Tibial nerve (tissue), 4 donors: Measurements from ENCODE around the gene AIFM3. TPM values are rescaled to one million over a fixed set of nuclear protein-coding genes. Genes with fewer than 3 reads are reported as not detected.

Experiments used
- DNase-seq, 2 donors: peaks; one replicate each; pipeline ENCODE4 v3.0.0-alpha.2; 2019; ENCODE audit warnings: low spot score in 2 of 2
- H3K27ac ChIP-seq, 4 donors: fragments of 200-600 bp; sonication (generic) in 3 of 4; one replicate each; pipeline ENCODE4 v1.5.1; 2017 to 2019; ENCODE audit warnings: mild to moderate bottlenecking in 1 of 4
- H3K27me3 ChIP-seq, 2 donors: fragments of 200-600 bp; sonication (generic) in 1 of 2; one replicate each; pipeline versions ENCODE4 v1.5.1 to v1.6.0; 2017 to 2019
- H3K36me3 ChIP-seq, 3 donors: fragments of 200-600 bp; sonication (generic); one replicate each; pipeline ENCODE4 v1.5.1; 2018 to 2019
- H3K4me1 ChIP-seq, 4 donors: fragments of 200-600 bp; sonication (generic) in 3 of 4; one replicate each; pipeline ENCODE4 v1.5.1; 2017 to 2019
- H3K4me3 ChIP-seq, 4 donors: fragments of 200-600 bp; sonication (generic) in 3 of 4; one replicate each; pipeline ENCODE4 v1.5.1; 2017 to 2019; ENCODE audit warnings: mild to moderate bottlenecking in 1 of 4, moderate library complexity in 1 of 4
- H3K9me3 ChIP-seq, 4 donors: fragments of 200-600 bp; sonication (generic) in 3 of 4; one replicate each; pipeline ENCODE4 v1.5.1; 2017 to 2019
- EP300 ChIP-seq, 2 donors: sonication (generic); formaldehyde crosslinking; IDR thresholded peaks; one replicate each; pipeline ENCODE4 v1.6.1; 2017; ENCODE audit warnings: antibody characterized with exemption in 2 of 2, mild to moderate bottlenecking in 1 of 2
- POLR2A ChIP-seq, 2 donors: fragments of 450-650 bp; IDR thresholded peaks; one replicate each; pipeline ENCODE4 v1.6.1; 2017; ENCODE audit warnings: antibody characterized with exemption in 2 of 2, mild to moderate bottlenecking in 2 of 2, moderate library complexity in 2 of 2
- WGBS, 2 donors: methylation state at CpG; one replicate each; pipeline ENCODE4 v1.1.5; 2018; 5-methylcytosine and 5-hydroxymethylcytosine counted together
- total RNA-seq, 4 donors: library from RNA; depleted of rRNA; stranded (reverse); fragments of >200 nt; gene quantifications; one replicate each; pipeline ENCODE4 v1.1.0, GENCODE V29; 2016
- TF ChIP-seq, protein P1 (sequence below), 5 experiments: fragments of 200-600 bp in 3 of 5; fragments of 450-650 bp in 2 of 5; sonication (generic) in 3 of 5; IDR thresholded peaks; one replicate each; pipeline ENCODE4 v1.5.1; 2016 to 2019; ENCODE audit warnings: antibody characterized with exemption in 5 of 5, mild to moderate bottlenecking in 3 of 5, moderate library complexity in 2 of 5

The AIFM3 gene
- total RNA-seq, 4 donors from 2014 or later: 0.59 to 3.1 (median 1.8) TPM

DNA sequence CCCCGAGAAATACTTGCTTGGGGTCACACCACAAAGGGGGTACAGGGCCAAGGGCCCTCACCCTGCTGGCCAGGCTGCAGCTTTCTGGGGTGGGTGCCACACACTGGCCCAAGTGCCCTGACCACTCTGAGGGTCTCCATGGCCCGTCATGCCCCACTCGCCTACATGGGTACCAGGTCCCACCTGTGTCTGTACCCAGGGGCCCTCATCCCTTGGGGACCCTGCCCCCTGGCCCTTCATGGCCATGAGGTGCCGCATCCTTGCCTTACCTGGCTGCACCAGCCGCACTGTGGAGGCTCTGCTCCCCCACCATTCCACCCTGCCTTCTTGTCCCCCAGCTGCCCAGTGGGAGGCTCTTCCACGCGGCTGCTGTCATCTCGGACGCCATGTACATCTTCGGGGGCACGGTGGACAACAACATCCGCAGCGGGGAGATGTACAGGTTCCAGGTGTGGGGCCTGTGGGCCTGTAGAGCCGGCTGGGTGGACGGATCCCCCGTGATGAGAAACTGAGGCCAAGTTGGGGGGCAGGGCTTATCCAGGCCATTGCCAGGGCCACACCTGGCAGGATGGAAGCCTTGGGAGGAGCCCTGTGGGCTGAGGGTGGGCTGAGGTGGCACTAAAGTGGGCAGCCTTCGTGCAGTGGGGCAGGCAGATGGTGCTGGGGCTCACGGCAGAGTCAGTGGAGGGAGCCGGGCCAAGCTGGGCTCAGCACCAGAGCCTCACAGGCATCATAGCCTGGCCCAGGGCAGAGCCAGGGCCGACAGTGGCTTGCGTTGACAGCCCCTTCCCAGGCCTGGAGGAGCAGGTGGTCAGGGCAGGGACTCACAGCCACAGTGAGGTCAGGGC is 25.6 kb downstream of the AIFM3 start:
- TF ChIP-seq POLR2A (IDR thresholded peaks at IDR 0.05): no peak
- Histone ChIP-seq H3K4me1 (no peaks in the 10 kb centered on the region), H3K36me3 (peaks cover 3 to 100% (median 4%) of the 10 kb centered on the region in 3 donors), H3K27me3 (no peaks in the 10 kb centered on the region), H3K9me3 (no peaks in the 10 kb centered on the region), H3K27ac (no peak overlapping the region), H3K4me3 (no peak overlapping the region)
- DNase-seq: no peak
- 88% methylated on average over 20 to 21 of the region's 21 CpGs for WGBS, 2 donors

DNA sequence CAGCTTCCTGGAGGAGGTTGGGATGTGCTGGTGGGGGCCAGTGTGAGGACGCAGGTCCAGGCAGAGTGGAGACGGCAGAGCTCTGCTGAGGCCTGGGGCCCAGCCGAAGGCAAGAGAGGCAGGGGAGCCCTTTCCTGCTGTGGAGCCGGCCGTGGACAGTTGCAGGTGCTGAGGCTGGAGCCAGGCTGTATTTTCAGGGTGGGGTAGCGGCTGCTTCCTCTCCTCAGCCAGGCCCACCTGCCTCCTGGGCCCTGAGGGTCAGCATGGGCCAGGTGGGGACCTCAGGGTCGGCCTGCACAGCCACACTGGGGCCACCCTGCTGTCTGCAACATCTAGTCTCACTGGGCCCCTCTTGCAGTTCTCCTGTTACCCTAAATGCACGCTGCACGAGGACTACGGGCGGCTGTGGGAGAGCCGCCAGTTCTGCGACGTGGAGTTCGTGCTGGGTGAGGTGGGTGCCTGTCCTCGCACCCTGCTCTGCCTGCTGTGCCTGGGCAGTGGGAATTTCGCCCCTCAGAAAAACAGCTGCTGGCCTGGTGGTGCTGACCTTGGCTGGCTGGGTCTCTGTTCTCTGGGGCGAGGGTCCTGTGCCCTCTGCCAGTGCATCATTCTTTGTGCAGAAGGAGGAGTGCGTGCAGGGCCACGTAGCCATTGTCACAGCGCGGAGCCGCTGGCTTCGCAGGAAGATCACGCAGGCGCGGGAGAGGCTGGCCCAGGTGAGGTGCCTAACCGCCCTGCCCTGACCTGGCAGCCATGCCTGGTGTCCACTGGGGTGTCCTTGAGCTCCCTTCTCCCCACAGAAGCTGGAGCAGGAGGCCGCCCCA is 26.5 kb downstream of the AIFM3 start:
- no peak for DNase-seq

DNA sequence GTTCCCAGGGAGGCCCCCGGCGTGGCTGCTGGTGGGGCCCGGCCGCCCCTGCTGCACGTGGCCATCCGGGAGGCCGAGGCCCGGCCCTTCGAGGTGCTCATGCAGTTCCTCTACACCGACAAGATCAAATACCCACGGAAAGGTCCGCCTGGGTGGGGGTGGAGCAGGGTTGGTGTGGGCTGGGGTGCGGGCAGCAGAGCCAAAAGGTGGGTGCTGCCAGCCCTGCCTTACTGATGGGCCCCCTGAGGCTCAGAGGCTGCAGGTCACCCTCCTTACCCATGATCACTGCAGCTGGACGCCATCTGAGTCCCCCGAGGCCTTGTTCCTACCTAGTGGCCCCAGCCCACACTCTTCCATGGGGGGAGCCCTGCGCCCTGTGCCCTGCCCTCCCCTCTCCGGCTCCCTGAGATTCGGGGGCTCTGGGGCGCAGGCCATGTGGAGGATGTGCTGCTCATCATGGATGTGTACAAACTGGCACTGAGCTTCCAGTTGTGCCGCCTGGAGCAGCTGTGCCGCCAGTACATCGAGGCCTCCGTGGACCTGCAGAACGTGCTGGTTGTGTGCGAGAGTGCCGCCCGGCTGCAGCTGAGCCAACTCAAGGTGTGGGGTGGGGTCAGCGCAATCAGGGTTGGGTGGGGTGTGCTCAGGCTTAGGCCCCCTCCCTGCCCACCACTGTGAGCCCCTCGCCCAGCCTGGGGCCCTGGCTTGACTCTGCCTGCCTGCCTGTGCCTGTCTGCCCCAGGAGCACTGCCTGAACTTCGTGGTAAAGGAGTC is 27.3 kb downstream of the AIFM3 start:
- Histone ChIP-seq H3K27ac (no peak overlapping the region), H3K4me1 (peaks cover 0 to 5% (median 0%) of the 10 kb centered on the region in 4 donors), H3K9me3 (no peaks in the 10 kb centered on the region), H3K27me3 (no peaks in the 10 kb centered on the region), H3K4me3 (no peak overlapping the region), H3K36me3 (peaks cover 3 to 100% (median 4%) of the 10 kb centered on the region in 3 donors)
- 87 to 90% methylated on average over 17 to 23 of the region's 30 CpGs for WGBS, 2 donors
- no peak for TF ChIP-seq EP300 (IDR thresholded peaks at IDR 0.05)
- TF ChIP-seq, protein P1, sequence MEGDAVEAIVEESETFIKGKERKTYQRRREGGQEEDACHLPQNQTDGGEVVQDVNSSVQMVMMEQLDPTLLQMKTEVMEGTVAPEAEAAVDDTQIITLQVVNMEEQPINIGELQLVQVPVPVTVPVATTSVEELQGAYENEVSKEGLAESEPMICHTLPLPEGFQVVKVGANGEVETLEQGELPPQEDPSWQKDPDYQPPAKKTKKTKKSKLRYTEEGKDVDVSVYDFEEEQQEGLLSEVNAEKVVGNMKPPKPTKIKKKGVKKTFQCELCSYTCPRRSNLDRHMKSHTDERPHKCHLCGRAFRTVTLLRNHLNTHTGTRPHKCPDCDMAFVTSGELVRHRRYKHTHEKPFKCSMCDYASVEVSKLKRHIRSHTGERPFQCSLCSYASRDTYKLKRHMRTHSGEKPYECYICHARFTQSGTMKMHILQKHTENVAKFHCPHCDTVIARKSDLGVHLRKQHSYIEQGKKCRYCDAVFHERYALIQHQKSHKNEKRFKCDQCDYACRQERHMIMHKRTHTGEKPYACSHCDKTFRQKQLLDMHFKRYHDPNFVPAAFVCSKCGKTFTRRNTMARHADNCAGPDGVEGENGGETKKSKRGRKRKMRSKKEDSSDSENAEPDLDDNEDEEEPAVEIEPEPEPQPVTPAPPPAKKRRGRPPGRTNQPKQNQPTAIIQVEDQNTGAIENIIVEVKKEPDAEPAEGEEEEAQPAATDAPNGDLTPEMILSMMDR (IDR thresholded peaks at IDR 0.05): no peak
- no peak for DNase-seq

More for the DNA sequence above, 26.5 kb downstream of the AIFM3 start:
- no peaks in the 10 kb centered on the region for H3K9me3 ChIP-seq
- no peak overlapping the region for H3K4me3 ChIP-seq
- TF ChIP-seq POLR2A (IDR thresholded peaks at IDR 0.05) (no peak), EP300 (IDR thresholded peaks at IDR 0.05) (no peak)
- TF ChIP-seq, protein P1 (IDR thresholded peaks at IDR 0.05): no peak
- H3K4me1 ChIP-seq: no peaks in the 10 kb centered on the region
- peaks cover 3 to 100% (median 4%) of the 10 kb centered on the region in 3 donors for H3K36me3 ChIP-seq
- no peak overlapping the region for H3K27ac ChIP-seq
- 92 to 97% methylated on average over 17 of the region's 29 CpGs for WGBS, 2 donors
- H3K27me3 ChIP-seq: no peaks in the 10 kb centered on the region

DNA sequence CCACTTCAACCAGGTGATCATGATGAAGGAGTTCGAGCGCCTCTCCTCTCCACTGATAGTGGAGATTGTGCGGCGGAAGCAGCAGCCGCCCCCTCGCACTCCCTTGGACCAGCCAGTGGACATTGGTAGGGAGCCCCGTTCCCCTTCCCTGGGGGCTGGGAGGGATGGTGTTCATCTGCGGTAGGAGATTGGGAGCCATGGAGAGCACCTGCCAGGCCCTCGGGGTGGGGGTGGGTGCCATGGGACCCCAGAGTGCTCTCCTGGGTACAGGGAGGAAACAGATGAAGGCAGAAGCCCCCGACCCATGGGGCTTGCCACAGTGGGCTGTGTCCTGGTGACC is 27.8 kb downstream of the AIFM3 start:
- TF ChIP-seq POLR2A (IDR thresholded peaks at IDR 0.05) (no peak), EP300 (IDR thresholded peaks at IDR 0.05) (no peak)
- TF ChIP-seq, protein P1 (IDR thresholded peaks at IDR 0.05): no peak
- Histone ChIP-seq H3K36me3 (peaks cover 3 to 100% (median 7%) of the 10 kb centered on the region in 3 donors), H3K9me3 (no peaks in the 10 kb centered on the region), H3K27ac (no peak overlapping the region), H3K4me1 (peaks cover 0 to 11% (median 3%) of the 10 kb centered on the region in 4 donors), H3K27me3 (no peaks in the 10 kb centered on the region), H3K4me3 (no peak overlapping the region)
- 87 to 91% methylated on average over 8 to 10 of the region's 10 CpGs for WGBS, 2 donors
- no peak for DNase-seq

DNA sequence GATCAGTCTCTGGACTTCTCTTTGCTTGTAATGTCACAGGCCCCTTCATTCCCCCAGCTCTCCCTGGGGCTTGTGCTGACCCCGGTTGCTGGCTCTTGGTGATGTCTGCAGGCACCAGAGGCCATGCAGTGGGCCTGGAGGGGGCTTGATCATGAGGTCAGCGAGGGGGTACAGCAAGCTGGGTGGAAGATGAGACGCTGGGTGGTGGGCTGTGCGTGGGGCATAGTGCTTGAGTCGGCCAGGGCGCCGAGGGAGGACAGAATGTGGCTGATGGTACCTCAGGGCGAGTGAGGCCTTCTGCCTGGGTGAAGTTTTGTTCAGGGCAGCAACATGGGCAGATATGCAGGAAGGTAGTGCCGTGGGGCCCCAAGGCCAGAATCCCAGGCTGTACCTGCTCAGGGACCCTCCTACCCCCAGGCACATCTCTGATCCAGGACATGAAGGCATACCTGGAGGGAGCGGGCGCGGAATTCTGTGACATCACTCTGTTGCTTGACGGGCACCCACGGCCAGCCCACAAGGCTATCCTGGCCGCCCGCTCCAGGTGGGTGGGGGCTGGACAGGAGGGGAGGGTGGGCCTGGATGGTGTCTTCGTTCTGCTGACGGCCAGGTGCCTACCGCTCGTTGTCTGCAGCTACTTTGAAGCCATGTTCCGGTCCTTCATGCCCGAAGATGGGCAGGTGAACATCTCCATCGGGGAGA is 28.4 kb downstream of the AIFM3 start:
- Histone ChIP-seq H3K36me3 (peaks cover 3 to 100% (median 12%) of the 10 kb centered on the region in 3 donors), H3K4me3 (no peak overlapping the region), H3K4me1 (peaks cover 0 to 17% (median 9%) of the 10 kb centered on the region in 4 donors), H3K27ac (no peak overlapping the region), H3K9me3 (no peaks in the 10 kb centered on the region), H3K27me3 (no peaks in the 10 kb centered on the region)
- TF ChIP-seq, protein P1 (IDR thresholded peaks at IDR 0.05): no peak
- TF ChIP-seq EP300 (IDR thresholded peaks at IDR 0.05) (no peak), POLR2A (IDR thresholded peaks at IDR 0.05) (no peak)
- no peak for DNase-seq
- WGBS, 2 donors: 87% methylated on average over 15 to 23 of the region's 23 CpGs
